HPDE6-E6E7 (cell line): ENCODE data around the gene RFPL3.
"Not testable (repeated sequence)": the region's sequence is repeated elsewhere in the genome, so short reads cannot be mapped to it uniquely, and the experiment has no call there.

Source experiments
- DNase-seq: peaks from one replicate; pipeline ENCODE4 v3.0.0; 2011; ENCODE audit warnings: missing footprints; ENCODE audit errors: extremely low spot score

Gene RFPL3

DNA sequence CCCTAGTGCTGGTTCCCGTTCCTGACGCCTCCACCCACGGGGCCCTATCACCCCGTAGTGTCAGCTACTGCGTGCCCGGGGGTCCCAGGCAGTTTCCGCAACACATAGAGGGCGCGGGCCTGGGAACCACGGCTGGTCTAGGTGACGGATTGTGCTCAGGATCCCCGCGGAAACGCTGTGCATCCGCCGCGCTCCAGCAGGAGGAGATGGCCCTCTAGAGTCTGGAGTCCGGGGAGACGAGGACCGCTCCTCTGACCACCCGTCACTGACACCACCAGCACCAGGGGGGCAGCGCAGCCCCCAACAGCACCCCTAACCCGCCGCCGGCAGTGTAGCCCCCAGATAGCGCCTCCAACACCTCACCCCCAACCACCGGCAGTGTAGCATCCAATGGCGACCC, 4.4 kb upstream of the RFPL3 start:
- DNase-seq: no peak

GRCh38 chr22:32353840-32354239, 3.8 kb upstream of the RFPL3 start:
- DNase-seq: no peak

GRCh38 chr22:32354360-32355351, 3.0 kb upstream of the RFPL3 start:
- no peak for DNase-seq

DNA sequence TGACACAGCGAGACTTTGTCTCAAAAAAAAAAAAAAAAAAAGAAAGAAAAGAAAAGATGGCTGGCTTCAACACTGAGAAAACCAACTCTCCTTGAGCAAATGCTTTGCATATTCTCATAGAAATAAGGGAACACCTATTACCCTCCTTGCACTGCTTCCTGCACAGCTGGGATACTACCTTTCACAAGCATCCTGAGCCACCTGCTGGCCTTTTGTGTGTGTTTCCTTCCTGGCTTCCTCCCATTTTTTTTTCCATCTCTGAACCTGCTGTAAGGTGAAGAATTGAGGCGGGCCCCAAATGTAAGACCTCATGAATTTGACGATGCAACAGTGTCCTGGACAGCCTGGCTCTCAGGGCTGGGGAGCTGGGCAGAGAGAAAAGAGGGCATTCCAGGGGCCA, 1.9 kb upstream of the RFPL3 start:
- DNase-seq: peak; percentile 25

GRCh38 chr22:32360096-32360495, 2.4 kb downstream of the RFPL3 start:
- DNase-seq: not testable (repeated sequence)

- no peak for DNase-seq
Measured at GRCh38 chr22:32361257-32361656, 3.6 kb downstream of the RFPL3 start.

DNA sequence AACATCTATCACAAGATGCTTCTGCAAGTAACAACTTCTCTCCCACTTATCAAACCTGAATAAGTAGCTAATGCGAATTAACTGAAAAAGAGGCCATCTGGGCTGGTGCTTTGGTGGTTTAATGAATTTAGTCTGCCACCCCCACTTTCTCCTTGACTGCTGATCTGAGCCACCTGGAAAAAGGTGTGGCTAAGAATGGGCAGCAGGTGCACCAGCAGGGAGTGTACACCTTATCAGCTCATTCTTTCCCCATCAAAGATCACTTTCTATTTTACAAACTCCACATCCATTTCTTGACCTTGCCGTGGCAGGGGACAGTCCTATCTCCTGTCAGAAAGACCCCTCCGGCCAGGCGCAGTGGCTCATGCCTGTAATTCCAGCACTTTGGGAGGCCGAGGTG, 6.5 kb downstream of the RFPL3 start:
- DNase-seq: no peak

- DNase-seq: no peak
Measured at GRCh38 chr22:32375678-32376450, 18.2 kb downstream of the RFPL3 start.

DNA sequence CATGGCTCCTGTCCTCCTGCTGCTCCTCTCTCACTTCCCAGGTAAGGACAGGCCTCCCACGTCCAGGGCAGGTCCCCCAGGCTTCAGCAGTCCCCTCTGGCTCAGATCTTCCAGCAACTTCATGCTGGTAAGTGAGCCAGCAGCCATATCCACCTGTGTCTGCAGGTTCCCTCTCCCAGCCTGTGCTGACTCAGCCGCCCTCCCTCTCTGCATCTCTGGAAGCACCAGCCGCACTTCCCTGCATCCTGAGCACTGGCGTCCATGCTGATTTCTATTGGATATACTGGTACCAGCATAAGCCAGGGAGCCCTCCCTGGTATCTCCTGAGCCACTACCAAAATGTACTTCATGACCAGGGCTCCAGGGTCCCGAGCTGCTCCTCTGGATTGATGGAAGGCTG, 19.0 kb downstream of the RFPL3 start:
- no peak for DNase-seq

DNA sequence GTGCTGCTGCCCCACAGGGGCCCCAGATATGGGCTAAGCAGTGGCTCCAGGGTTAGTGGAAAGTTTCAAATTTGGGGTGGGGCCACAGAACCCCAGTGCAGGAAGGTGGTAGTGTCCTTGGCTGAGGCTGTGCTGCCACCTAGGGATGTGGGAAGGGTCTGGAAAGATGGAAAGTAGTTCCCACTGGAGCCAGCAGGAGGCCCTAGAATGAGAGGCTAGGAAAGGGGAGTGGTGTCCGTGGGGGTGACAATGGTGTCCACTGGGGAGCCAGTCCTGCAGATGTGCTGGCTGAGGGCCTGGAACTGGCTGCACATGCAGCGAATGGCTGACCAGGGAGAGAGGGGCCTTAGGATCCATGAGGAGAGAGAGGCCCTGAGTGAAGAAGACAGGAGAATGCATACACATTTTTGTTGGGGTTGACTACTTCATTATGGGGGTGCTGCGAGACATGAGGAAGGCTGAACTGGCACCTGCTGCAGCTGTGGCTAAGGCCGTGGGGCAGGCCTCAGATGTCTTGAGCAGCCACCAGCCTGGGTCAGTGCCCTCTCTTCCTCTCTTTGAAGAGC, 21.1 kb downstream of the RFPL3 start:
- DNase-seq: peak; percentile 23

DNA sequence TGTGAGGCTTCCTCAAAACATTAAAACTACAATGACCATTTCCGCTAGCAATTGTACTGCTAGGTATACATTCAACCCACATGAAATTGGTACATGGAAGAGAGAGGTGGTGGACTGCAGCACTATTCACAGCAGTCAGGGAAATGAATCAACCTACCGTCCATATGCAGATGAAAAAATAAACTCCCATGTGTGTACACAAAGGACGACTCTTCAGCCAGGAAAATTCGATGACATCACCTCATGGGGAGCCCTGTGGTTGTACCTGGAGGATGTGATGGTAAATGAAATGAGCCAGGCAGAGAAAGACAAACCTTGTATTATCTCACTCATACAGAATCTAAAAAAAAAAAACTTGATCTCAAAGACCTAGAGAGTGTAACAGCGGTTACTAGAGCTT, 23.3 kb downstream of the RFPL3 start:
- DNase-seq: no peak

GRCh38 chr22:32385681-32386080, 28.0 kb downstream of the RFPL3 start:
- no peak for DNase-seq

DNA sequence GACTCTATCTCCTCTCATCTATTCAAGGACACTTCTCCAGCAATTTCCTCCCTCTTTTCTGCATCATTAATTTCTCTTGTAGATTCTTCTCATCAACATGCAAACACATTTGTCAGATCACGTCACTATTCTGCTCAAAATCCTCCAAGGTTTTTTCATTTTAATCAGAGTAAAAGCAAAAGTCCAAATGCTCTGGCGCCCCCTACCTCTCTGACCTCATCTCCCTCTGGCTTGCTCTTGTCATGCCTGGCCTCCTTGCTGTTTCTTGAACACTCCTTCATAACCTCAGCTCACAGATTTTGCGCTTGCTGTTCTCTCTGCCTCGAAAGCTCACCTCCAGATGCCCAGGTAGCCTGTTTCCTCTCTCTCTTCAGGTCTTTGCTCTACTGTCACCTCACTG, 32.0 kb downstream of the RFPL3 start:
- no peak for DNase-seq

GRCh38 chr22:32395107-32395506, 37.4 kb downstream of the RFPL3 start:
- DNase-seq: no peak

DNA sequence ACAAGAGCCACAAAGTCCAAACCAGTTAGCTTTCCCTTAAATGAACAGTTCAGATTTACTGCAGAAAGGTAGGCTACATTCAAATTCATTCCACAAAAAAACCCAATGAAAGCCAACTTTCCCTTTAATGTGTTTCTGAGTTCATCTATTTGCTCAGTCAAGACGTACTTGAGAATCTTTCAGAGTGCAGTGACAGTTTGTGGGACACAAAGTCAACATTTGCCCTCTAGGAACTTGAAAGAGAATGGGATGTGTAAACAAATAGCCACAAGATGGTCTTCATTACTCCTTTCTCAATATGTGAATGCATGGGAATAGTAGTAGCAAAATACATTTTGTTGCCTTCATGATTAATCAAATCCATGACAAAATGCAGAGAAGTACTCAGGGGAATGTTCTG, 38.6 kb downstream of the RFPL3 start:
- DNase-seq: no peak

GRCh38 chr22:32396746-32397145, 39.1 kb downstream of the RFPL3 start:
- no peak for DNase-seq

GRCh38 chr22:32401486-32401885, 43.8 kb downstream of the RFPL3 start:
- no peak for DNase-seq

GRCh38 chr22:32404021-32404420, 46.4 kb downstream of the RFPL3 start:
- DNase-seq: no peak

GRCh38 chr22:32407312-32407711, 49.6 kb downstream of the RFPL3 start:
- DNase-seq: no peak

GRCh38 chr22:32407936-32408335, 50.3 kb downstream of the RFPL3 start:
- DNase-seq: no peak

DNA sequence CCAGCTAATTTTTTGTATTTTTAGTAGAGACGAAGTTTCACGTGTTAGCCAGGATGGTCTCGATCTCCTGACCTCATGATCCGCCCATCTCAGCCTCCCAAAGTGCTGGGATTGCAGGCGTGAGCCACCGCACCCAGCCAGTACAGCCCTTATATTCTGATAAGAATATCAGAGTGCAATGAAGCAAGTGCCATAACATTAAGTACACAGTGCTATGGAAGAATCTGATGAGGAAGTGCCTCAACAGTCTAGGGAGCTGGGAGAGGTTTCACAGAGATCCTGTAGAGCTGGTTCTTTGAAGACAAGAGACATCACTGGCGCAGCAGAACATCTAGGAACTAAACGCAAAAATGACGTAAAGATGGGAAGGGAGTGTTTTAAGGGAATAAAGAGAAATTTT, 52.3 kb downstream of the RFPL3 start:
- no peak for DNase-seq

DNA sequence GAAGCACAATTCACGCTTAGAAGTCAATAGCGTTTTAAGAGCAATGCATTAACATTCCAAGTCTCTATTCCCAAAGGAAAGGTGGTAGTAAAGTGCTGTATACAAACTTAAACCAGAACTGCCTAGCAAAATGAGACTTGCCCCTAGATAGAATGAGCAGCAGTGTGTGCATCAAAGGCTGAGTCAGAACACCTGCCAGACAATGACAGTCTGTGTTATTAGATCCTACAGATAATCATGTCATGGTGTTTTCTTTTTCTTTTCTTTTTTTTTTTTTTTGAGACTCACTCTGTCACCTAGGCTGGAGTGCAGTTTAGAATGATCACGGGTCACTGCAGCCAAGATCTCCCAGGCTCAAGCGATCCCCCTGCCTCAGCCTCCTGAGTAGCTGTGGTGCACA, 52.8 kb downstream of the RFPL3 start:
- DNase-seq: no peak
